NK-92 (cell line): ENCODE results near the gene DAPL1.

ENCODE experiments used
- DNase-seq: peaks from one replicate; lab custom pipeline; 2025; ENCODE audit not compliant: unreplicated experiment; lab: John Stamatoyannopoulos, UW

Gene DAPL1, protein sequence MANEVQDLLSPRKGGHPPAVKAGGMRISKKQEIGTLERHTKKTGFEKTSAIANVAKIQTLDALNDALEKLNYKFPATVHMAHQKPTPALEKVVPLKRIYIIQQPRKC

GRCh38 chr2:158795195-158795924 lies at the start of gene DAPL1:
Gene DAPL1 (plus strand): TSS chr2:158795317. CDS start chr2:158795373, 56 bp downstream.
- DNase-seq, result no peak

GRCh38 chr2:158745866-158746382 lies 49.2 kb upstream of the DAPL1 start:
- DNase-seq, result no peak

DNA sequence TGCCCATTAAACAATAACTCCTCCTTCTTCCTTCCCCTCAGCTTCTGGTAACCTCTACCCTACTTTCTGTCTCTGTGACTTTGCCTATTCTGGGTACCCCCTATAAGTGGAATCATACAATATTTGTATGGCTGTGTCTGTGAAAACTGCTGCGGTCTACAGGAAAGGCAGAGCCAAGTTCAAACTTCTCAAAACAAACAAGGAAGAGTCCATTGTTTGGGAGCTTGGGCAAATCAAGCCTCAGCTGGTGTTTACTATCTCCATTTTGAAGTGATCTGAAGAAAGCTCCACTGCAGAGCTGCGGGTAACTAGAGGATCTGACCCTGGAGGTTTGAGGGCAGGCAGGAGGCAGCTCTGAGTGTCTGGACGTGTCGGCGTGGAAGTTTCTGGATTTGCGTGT lies 48.6 kb upstream of the DAPL1 start:
- no peak for DNase-seq

- DNase-seq, result no peak
Observed at GRCh38 chr2:158747281-158747680, 47.8 kb upstream of the DAPL1 start.

DNA sequence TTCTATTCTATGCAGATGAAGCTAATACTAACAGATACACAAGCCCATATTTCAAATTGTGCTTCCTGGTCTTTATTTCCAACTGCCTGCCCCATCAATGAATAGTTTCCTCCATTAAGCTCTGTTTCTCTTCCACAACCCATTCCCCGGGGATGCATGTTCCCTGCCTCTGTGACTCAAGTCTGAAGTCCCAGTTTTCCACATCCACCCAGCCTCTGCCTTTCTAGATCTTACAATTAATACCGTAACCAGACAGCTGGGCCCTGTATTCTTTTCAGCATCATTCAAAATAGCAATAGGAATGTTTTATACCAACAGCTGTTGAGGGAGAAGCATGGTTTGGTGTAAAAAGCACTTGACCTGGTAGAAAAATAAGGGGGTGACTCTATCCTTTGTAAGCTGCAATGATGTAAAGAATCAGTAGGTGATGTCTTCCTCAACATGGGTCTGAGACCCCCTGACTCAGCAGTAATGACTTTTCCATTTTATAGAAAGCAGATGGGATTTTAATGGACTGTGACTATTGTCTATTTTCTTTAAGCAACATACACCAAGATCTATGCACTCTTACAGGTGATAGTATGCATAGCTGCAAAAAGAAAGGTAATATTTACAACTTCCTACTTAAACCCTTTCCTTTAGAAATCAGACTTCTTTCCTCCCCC lies 46.1 kb upstream of the DAPL1 start:
- DNase-seq, result no peak

GRCh38 chr2:158750458-158751125 lies 44.5 kb upstream of the DAPL1 start:
- DNase-seq, result no peak

GRCh38 chr2:158753641-158754611 lies 41.2 kb upstream of the DAPL1 start:
- DNase-seq, result no peak

DNA sequence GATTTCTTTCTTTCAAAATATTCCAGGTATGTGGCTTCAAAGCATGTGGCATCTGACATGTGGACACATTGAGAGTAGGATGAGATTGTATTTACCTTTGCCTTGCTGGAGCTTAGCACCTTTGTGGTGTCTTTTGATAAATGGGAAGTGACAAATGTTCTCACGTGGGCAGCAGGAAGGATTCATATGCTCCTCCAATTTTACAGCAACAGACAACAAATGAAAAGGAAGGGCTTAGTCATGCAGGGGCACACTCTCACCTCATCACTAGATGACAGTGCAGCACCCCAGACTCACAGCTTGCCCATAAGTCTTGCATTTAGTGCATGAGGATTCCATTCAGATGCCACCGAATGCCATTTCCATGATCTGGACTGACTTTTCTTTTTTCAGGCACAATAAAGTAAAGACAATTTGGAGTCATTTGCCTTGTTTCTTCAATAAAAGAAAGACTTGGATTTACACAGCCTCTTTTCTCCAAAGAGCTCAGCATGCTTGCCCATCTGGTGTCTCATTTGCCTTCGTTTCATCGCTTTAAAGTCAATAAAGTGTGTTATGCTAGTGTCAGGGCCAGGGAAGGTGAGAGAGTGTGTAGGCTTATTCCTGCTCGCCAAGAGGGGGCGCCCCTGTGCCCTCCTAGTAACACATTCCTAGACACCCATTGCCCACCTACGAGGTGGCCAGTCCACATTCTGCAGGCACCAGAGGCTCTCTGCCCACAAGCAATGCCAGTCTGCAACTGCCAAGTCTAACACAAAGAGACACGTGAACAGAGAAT lies 39.6 kb upstream of the DAPL1 start:
- no peak for DNase-seq

GRCh38 chr2:158756331-158756730 lies 38.8 kb upstream of the DAPL1 start:
- no peak for DNase-seq

- no peak for DNase-seq
Observed at GRCh38 chr2:158756976-158757375, 38.1 kb upstream of the DAPL1 start.

DNA sequence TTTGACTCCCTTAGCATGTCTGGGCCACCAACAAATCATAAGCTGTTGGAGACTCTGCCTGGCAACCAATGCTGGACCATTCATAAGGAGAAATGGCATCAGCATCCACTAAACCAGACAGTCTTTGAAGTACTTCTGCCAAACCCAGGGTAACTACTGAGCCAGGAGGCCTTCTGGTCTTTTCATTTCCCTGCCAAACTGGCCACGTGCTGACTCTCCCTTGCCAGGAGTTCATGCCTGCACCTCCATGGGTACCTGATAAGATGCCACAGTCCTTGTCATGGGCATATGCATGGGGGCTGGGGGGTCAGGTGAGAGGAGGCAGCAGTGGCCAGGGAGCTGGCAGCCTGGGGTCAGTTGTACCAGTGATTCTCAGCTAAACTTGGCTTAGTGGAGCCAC lies 34.2 kb upstream of the DAPL1 start:
- DNase-seq, result no peak

DNA sequence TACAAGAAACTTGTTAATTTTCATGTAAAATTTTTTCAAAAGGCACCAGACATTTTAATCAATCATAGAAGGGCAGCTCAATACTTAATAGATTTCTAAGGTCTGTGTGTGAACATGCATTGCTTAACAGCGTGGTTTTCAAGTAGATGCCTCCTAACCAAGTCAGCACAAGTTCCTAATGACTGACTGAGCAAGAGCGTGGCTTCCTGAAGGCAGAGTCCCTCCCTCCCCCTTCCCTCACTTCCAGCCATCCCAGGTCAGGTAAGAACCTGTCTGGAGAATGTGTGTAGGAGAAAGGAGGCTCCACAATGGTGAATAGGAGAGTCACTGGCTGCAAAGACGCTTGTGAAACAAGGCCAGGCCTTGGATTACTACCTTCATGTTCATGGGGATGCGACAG lies 33.5 kb upstream of the DAPL1 start:
- no peak for DNase-seq

DNA sequence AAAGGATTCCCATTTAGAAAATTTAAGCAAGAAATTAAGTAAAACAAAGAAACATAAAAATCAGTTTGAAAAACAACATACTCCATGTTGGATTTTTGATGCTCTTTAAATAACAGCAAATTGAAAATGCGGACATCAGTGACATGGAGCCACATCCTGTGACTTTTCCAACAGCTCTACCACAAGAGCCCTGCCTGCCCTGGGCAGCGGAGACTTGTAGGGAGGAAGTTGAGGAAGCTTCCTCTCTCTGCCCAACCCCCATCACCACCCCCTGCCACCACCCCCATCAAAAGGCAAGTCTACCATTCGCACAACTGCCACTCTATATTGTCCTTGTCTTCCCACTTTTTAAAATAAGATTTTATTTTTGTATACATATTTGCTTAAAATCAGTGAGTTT lies 32.8 kb upstream of the DAPL1 start:
- no peak for DNase-seq

GRCh38 chr2:158766524-158766923 lies 28.6 kb upstream of the DAPL1 start:
- no peak for DNase-seq

DNA sequence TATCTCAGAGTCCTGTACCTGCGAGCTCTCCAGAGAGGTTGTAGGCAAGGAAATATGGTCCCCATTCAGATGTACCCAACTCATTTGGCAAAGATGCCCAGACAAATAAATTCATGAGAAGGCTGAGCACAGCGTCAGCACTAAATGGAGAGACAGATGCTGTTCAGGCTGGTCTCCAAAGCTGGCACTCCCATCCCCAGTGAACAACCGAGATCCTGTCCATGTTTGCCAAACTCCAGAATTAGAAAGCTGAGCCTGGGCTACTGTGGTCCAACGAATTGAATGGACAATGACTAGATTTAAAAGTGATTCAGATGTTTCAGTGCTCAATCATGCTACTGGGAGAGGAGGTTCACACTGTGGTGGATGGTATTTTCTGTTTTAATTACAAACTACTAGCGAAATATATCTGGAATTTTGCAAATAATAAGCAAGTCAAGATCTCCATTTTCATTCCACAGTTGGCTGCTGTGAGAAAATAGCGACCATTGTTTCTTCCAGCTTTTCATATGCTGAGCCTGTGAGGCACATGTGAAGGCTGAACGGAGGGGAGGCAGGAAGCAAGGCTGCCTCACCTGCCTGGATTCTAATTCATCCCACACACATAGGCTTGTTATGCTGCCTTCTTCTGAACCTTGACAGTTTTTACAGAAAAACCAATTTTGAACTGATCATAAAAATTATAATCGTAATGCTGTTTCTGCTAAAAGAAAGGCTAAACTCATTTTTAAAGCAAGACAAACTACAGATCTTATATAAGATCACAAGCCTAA lies 22.6 kb upstream of the DAPL1 start:
- no peak for DNase-seq

- DNase-seq, result no peak
Observed at GRCh38 chr2:158773121-158773520, 22.0 kb upstream of the DAPL1 start.

- DNase-seq, result no peak
Observed at GRCh38 chr2:158774681-158775080, 20.4 kb upstream of the DAPL1 start.

DNA sequence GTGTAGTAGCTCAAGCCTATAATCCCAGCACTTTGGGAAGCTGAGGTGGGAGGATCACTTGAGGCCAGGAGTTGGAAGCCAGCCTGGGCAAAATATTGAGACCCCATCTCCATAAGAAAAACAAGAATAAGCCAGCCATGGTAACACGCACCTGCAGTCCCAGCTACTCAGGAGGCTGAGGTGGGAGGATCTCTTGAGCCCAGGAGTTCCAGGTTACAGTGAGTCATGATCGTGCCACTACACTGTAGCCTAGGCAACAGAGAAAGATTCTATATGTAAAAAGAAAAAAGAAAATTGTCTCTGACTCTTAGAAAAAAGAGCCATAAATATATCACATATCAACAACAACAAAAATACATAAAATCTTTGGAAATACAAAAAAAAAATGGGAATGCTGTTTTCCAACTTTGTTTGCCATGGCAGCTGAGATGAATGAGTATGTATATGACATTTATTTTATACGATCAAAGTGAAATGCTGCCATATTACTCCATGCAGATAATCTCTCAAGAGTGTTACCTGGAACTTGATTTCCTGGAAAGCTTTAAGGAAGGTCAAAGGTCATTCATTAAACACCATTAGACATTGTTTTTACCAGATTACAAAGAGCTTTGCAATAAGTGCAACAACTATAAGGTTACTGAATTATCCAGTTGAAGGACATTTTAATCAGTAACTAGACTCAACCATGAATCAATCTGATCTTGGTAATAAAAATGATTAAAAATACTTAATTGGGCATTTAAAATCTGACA lies 19.7 kb upstream of the DAPL1 start:
- DNase-seq, result no peak
